CD8-positive, alpha-beta memory T cell (primary cell): ENCODE measurements around the gene KNSTRN. TPM values are rescaled to one million over a fixed set of nuclear protein-coding genes. Genes with fewer than 3 reads are reported as not detected.

ENCODE experiments used
- CTCF ChIA-PET: fragments of 350-600 bp; sonication (Branson Sonifier 250); formaldehyde crosslinking; loops from one replicate; lab custom pipeline; 2021; ENCODE audit warnings: antibody characterized with exemption; lab: Charles Lee
- POLR2A ChIA-PET: fragments of 350-600 bp; sonication (Branson Sonifier 250); formaldehyde crosslinking; loops from one replicate; lab custom pipeline; 2021; ENCODE audit warnings: antibody characterized with exemption; lab: Charles Lee
- DNase-seq, 5 donors: peaks; one replicate each; pipeline versions ENCODE4 v3.0.0 to v3.0.0-alpha.2; 2020 to 2022; ENCODE audit warnings: mixed read lengths in 1 of 5
- H3K27ac ChIP-seq: one replicate; pipeline ENCODE4 v1.7.0; 2013; ENCODE audit warnings: low read depth, mild to moderate bottlenecking, low read length, moderate library complexity
- H3K27me3 ChIP-seq: 2 replicates; pipeline ENCODE4 v1.7.0; 2013; ENCODE audit warnings: low read length, mild to moderate bottlenecking; ENCODE audit not compliant: insufficient read depth, poor library complexity, severe bottlenecking
- H3K36me3 ChIP-seq: 2 replicates; pipeline ENCODE4 v1.7.0; 2013; ENCODE audit warnings: mild to moderate bottlenecking, low read length, moderate library complexity; ENCODE audit not compliant: insufficient read depth
- H3K4me1 ChIP-seq: 2 replicates; pipeline ENCODE4 v1.7.0; 2013; ENCODE audit warnings: mild to moderate bottlenecking, low read length, moderate library complexity; ENCODE audit not compliant: insufficient read depth
- H3K4me3 ChIP-seq: 2 replicates; pipeline ENCODE4 v1.7.0; 2013; ENCODE audit warnings: mild to moderate bottlenecking, low read length
- H3K9me3 ChIP-seq: 2 replicates; pipeline ENCODE4 v1.7.0; 2013; ENCODE audit warnings: mild to moderate bottlenecking, low read length
- H3K27ac Mint-ChIP-seq, 8 donors: one replicate each; pipeline ENCODE4 v1.8.0; 2020 to 2021; ENCODE audit warnings: mixed read lengths in 8 of 8, mild to moderate bottlenecking in 6 of 8, inconsistent platforms in 3 of 8, moderate library complexity in 3 of 8
- H3K27me3 Mint-ChIP-seq, 2 donors: one replicate each; pipeline ENCODE4 v1.8.0; 2020 to 2021; ENCODE audit warnings: mixed read lengths in 2 of 2, mild to moderate bottlenecking in 1 of 2, moderate library complexity in 1 of 2
- H3K36me3 Mint-ChIP-seq, 3 donors: one replicate each; pipeline ENCODE4 v1.8.0; 2020 to 2021; ENCODE audit warnings: mixed read lengths in 3 of 3, inconsistent platforms in 1 of 3, mild to moderate bottlenecking in 1 of 3
- H3K4me1 Mint-ChIP-seq, 3 donors: one replicate each; pipeline ENCODE4 v1.8.0; 2020 to 2021; ENCODE audit warnings: mixed read lengths in 3 of 3, inconsistent platforms in 1 of 3, mild to moderate bottlenecking in 1 of 3
- H3K4me3 Mint-ChIP-seq, 7 donors: one replicate each; pipeline ENCODE4 v1.8.0; 2020 to 2021; ENCODE audit warnings: mixed read lengths in 7 of 7, mild to moderate bottlenecking in 6 of 7, moderate library complexity in 4 of 7, inconsistent platforms in 2 of 7
- H3K9me3 Mint-ChIP-seq, 5 donors: one replicate each; pipeline ENCODE4 v1.8.0; 2020 to 2022; ENCODE audit warnings: mixed read lengths in 5 of 5, mild to moderate bottlenecking in 3 of 5, moderate library complexity in 2 of 5, inconsistent platforms in 1 of 5
- polyA plus RNA-seq: library from polyadenylated mRNA; unstranded; fragments of 300-500 nt; fragmentation: Illumina TruSeq; gene quantifications from one replicate; pipeline ENCODE4 v1.2.3, GENCODE V29; 2021
- total RNA-seq, 2 experiments: library from RNA; stranded (reverse); gene quantifications; one replicate each; pipeline ENCODE4 v1.2.3, GENCODE V29; 2021

Gene KNSTRN
- total and polyA plus RNA-seq, 3 experiments from 2014 or later = 3.6 to 49.9 (median 42.8) TPM

DNA sequence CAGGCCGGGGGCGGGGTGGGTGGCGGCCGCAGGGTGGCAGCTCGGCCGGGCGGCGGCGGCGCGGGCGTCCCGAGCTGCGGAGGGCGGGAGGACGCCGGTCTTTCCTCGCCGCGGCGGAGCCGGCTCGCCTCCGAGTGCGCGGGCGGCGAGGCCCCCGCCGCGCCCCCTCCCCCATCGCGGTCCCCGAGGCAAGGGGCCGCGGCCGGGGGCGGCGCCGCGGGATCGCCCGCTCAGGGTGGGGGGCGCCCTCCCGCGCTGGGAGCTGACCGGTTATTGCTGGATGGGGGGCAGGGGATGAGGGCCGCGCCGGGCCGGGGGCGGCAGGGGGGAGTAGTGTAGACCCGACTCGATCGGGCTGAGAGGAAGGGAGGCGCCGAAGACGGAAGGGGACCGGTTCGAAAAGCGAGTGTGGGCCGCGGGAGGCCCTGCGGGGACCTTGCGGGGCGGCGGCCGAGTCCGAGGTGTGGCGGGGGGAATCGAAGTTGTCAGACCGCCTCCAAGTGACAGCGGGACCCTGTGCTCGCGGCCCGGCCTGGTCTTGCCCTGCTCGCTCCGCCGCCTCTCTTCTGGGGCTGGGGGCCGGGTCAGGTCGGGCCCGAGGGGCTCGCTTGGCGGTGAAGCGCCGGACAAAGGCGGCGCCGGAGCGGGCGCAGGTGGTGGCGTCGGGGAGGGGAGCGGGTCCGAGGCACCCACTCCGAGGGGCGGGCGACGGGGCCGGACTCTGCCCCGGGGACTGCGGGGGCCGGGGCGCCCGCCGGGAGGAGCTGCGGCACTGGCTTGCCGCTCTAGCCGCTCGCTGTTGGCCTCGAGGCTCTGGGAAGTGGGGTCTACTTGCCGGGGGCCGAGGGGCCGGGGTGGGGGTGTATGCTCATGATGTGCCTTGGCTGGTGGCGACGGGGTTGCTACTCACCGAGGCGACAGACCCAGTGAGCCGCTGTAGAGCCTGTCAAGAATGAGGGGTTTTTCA lies 59.3 kb downstream of the KNSTRN start:
- peak in 2 of 5 donors; percentile 28 to 57 for DNase-seq
- ChIA-PET POLR2A (interaction anchor here (0.7 to 5.2 kb wide), 4 partner anchors 11 to 117 kb away, joined by 3 to 41 read pairs (median 4); partner anchors contain the start of gene CHST14), CTCF (interaction anchor here (0.8 to 2.3 kb wide), 15 partner anchors 9 to 134 kb away, joined by 3 to 16 read pairs (median 3); partner anchors contain the start of genes IVD and PLCB2)
- Histone ChIP-seq H3K4me3 (peak overlapping the region; percentile 35), H3K9me3 (no peaks in the 10 kb centered on the region), H3K4me1 (peaks cover 61% of the 10 kb centered on the region), H3K27ac (peak overlapping the region; percentile 38), H3K36me3 (no peaks in the 10 kb centered on the region), H3K27me3 (peaks cover 2% of the 10 kb centered on the region)
- H3K9me3 Mint-ChIP-seq = peaks cover 0 to 3% (median 0%) of the 10 kb centered on the region in 5 donors
- H3K4me1 Mint-ChIP-seq = peaks cover 51 to 72% (median 57%) of the 10 kb centered on the region in 3 donors
- H3K27ac Mint-ChIP-seq = peak overlapping the region in 7 of 8 donors; percentile 65 to 92 (median 89)
- H3K27me3 Mint-ChIP-seq = peaks cover 11 to 15% of the 10 kb centered on the region in 2 donors
- peak overlapping the region; percentile 89 to 96 (median 93) for H3K4me3 Mint-ChIP-seq
- H3K36me3 Mint-ChIP-seq = peaks cover 0 to 9% (median 0%) of the 10 kb centered on the region in 3 donors

DNA sequence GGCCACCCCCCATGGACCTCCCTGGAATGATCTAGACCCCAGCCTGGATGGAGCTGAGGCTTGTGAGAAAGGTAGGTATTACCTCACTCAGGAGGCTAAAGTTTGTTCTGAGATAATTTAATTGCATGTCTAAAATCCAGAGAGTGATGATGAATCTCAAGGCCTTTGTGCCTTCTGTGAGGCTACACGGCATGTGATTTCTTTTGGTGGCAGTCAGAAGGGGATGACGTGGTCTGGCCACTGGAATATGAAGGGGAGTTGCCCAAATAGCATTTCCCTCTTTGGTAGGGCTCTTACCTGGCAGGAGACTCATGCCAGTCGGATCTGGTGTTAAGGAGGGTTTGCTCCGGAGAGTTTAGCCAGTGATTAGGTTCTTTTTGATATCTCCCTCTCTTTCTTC lies 60.7 kb downstream of the KNSTRN start:
- CTCF ChIA-PET = interaction anchor here (1.2 to 1.7 kb wide), 4 partner anchors 8 to 136 kb away, joined by 3 to 8 read pairs (median 4); partner anchors contain the start of gene PLCB2

DNA sequence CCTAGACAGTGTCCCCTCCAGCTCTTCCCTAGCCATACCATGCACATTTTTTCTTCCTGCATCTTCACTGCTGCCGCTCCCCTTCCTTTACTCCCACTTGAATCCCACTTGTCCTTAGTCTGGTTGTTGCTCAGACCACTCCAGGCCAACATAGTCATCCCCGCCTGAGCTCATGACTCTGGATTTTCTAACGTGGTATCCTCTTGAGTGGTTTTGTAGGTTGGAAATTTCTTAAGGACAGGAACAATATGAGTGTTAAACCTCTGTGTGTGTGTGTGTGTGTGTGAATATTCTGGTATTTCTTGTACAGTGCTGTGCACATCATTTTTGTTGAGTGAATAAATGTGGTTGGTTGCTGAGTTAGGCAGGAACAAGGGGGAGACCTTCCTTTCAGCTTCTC lies 61.3 kb downstream of the KNSTRN start:
- H3K4me1 ChIP-seq = peaks cover 58% of the 10 kb centered on the region
- H3K9me3 Mint-ChIP-seq = peaks cover 0 to 3% (median 0%) of the 10 kb centered on the region in 5 donors
- no peak overlapping the region for H3K4me3 ChIP-seq
- H3K27ac Mint-ChIP-seq = peak overlapping the region in 7 of 8 donors; percentile 7 to 90 (median 58)
- CTCF ChIA-PET = interaction anchor here (0.6 to 1.7 kb wide), 2 partner anchors 8 to 22 kb away, joined by 3 to 6 read pairs; no protein-coding TSS in a partner anchor
- H3K9me3 ChIP-seq = no peaks in the 10 kb centered on the region
- DNase-seq = no peak
- no peak overlapping the region for H3K27ac ChIP-seq
- H3K27me3 Mint-ChIP-seq = peaks cover 0 to 6% of the 10 kb centered on the region in 2 donors
- peaks cover 0 to 14% (median 0%) of the 10 kb centered on the region in 3 donors for H3K36me3 Mint-ChIP-seq
- H3K27me3 ChIP-seq = no peaks in the 10 kb centered on the region
- POLR2A ChIA-PET = interaction anchor here (1.1 to 5.2 kb wide), 2 partner anchors 9 to 27 kb away, joined by 5 to 41 read pairs; partner anchors contain the start of gene CHST14
- H3K4me1 Mint-ChIP-seq = peaks cover 52 to 65% (median 55%) of the 10 kb centered on the region in 3 donors
- peak overlapping the region; percentile 89 to 96 (median 93) for H3K4me3 Mint-ChIP-seq
- no peaks in the 10 kb centered on the region for H3K36me3 ChIP-seq

More for the DNA sequence above, 60.7 kb downstream of the KNSTRN start:
- Histone ChIP-seq H3K4me3 (peak overlapping the region; percentile 35), H3K4me1 (peaks cover 54% of the 10 kb centered on the region), H3K27me3 (no peaks in the 10 kb centered on the region), H3K36me3 (no peaks in the 10 kb centered on the region), H3K27ac (no peak overlapping the region), H3K9me3 (no peaks in the 10 kb centered on the region)
- POLR2A ChIA-PET = interaction anchor here (1.1 to 5.2 kb wide), 2 partner anchors 9 to 27 kb away, joined by 5 to 41 read pairs; partner anchors contain the start of gene CHST14
- peaks cover 6% of the 10 kb centered on the region in 2 donors for H3K27me3 Mint-ChIP-seq
- DNase-seq = no peak
- peaks cover 0 to 13% (median 0%) of the 10 kb centered on the region in 3 donors for H3K36me3 Mint-ChIP-seq
- peak overlapping the region; percentile 89 to 96 (median 93) for H3K4me3 Mint-ChIP-seq
- H3K27ac Mint-ChIP-seq = peak overlapping the region in 7 of 8 donors; percentile 7 to 90 (median 79)
- H3K4me1 Mint-ChIP-seq = peaks cover 53 to 68% (median 54%) of the 10 kb centered on the region in 3 donors
- H3K9me3 Mint-ChIP-seq = peaks cover 0 to 3% (median 0%) of the 10 kb centered on the region in 5 donors

Other genes with a start within 250 kb of the KNSTRN start
- 10 to 100 TPM; 44.4 to 50.3 TPM for gene BUB1B, start 221.7 kb upstream of the KNSTRN start, total RNA-seq
- gene BUB1B, start 221.7 kb upstream of the KNSTRN start, polyA plus RNA-seq = 0.26 TPM
- gene PAK6, start 143.7 kb upstream of the KNSTRN start, total RNA-seq = 1 to 10 TPM; 1.7 to 1.9 TPM
- gene PAK6, start 143.7 kb upstream of the KNSTRN start, polyA plus RNA-seq = 2.8 TPM
- not detected for gene ANKRD63, start 99.7 kb upstream of the KNSTRN start, total RNA-seq
- not detected for gene ANKRD63, start 99.7 kb upstream of the KNSTRN start, polyA plus RNA-seq
- 10 to 100 TPM; 57.3 to 57.7 TPM for gene PLCB2, start 74.8 kb upstream of the KNSTRN start, total RNA-seq
- 34.8 TPM for gene PLCB2, start 74.8 kb upstream of the KNSTRN start, polyA plus RNA-seq
- gene INAFM2, start 59.0 kb upstream of the KNSTRN start, total RNA-seq = 10 to 100 TPM; 13.5 to 15.3 TPM
- gene INAFM2, start 59.0 kb upstream of the KNSTRN start, polyA plus RNA-seq = 2.7 TPM
- gene CCDC9B, start 41.8 kb upstream of the KNSTRN start, total RNA-seq = under 1 TPM; 0.39 to 0.47 TPM
- gene CCDC9B, start 41.8 kb upstream of the KNSTRN start, polyA plus RNA-seq = 0.08 TPM
- not detected for gene PHGR1, start 31.7 kb upstream of the KNSTRN start, total RNA-seq
- gene PHGR1, start 31.7 kb upstream of the KNSTRN start, polyA plus RNA-seq = not detected
- gene DISP2, start 24.5 kb upstream of the KNSTRN start, total RNA-seq = 1 to 10 TPM in 1 of 2 experiments, under 1 TPM in 1; 0.18 to 1.1 TPM
- 1.1 TPM for gene DISP2, start 24.5 kb upstream of the KNSTRN start, polyA plus RNA-seq
- 10 to 100 TPM; 68.5 to 80.1 TPM for gene IVD, start 23.1 kb downstream of the KNSTRN start, total RNA-seq
- 56.0 TPM for gene IVD, start 23.1 kb downstream of the KNSTRN start, polyA plus RNA-seq
- gene BAHD1, start 58.2 kb downstream of the KNSTRN start, total RNA-seq = 10 to 100 TPM; 23.6 to 24.9 TPM
- gene BAHD1, start 58.2 kb downstream of the KNSTRN start, polyA plus RNA-seq = 4.1 TPM
- gene CHST14, start 88.3 kb downstream of the KNSTRN start, total RNA-seq = 10 to 100 TPM; 13.1 to 13.3 TPM
- 1.7 TPM for gene CHST14, start 88.3 kb downstream of the KNSTRN start, polyA plus RNA-seq
- 10 to 100 TPM; 31.4 to 34.9 TPM for gene CCDC32, start 182.3 kb downstream of the KNSTRN start, total RNA-seq
- gene CCDC32, start 182.3 kb downstream of the KNSTRN start, polyA plus RNA-seq = 42.2 TPM
- 10 to 100 TPM; 25.1 to 30.3 TPM for gene RPUSD2, start 186.6 kb downstream of the KNSTRN start, total RNA-seq
- 20.8 TPM for gene RPUSD2, start 186.6 kb downstream of the KNSTRN start, polyA plus RNA-seq
- 10 to 100 TPM; 19.2 to 19.5 TPM for gene KNL1, start 211.5 kb downstream of the KNSTRN start, total RNA-seq
- 0.03 TPM for gene KNL1, start 211.5 kb downstream of the KNSTRN start, polyA plus RNA-seq